Mammary epithelial cell (primary cell): ENCODE measurements around the gene DNAH7.

Experiments
- CTCF ChIP-seq, 2 donors: IDR thresholded peaks in 1 of 2; conservative IDR thresholded peaks in 1 of 2; 2 replicates each; pipeline ENCODE4 v1.5.1; 2011 to 2012; ENCODE audit warnings: inconsistent platforms in 2 of 2, low read length in 2 of 2, mild to moderate bottlenecking in 2 of 2, control low read depth in 1 of 2, low read depth in 1 of 2; ENCODE audit not compliant: insufficient read depth in 1 of 2; ENCODE audit errors: extremely low read depth in 1 of 2
- EZH2 ChIP-seq: IDR thresholded peaks from 2 replicates; pipeline ENCODE4 v1.6.1; 2012; ENCODE audit warnings: low read length, inconsistent platforms, borderline replicate concordance

GRCh38 chr2:196117214-196117705 is 48.6 kb upstream of the DNAH7 start:
- TF ChIP-seq CTCF (conservative IDR thresholded peaks at IDR 0.05 in 1 of 2, IDR thresholded peaks at IDR 0.05 in 1 of 2; ENCODE audit: extremely low read depth in 1 of 2, insufficient read depth in 1 of 2, low read depth in 1 of 2, low read length in 2 of 2) (no peak), EZH2 (no peak)
